Fibroblast of mammary gland (primary cell): ENCODE data around the gene CRELD1.

Experiments
- DNase-seq: peaks from one replicate; pipeline ENCODE4 v3.0.0-alpha.2; 2010; ENCODE audit warnings: low read depth
- H3K4me3 ChIP-seq: 2 replicates; pipeline ENCODE4 v1.5.1; 2011; ENCODE audit warnings: low read depth, mild to moderate bottlenecking, low read length, moderate library complexity; ENCODE audit not compliant: control insufficient read depth
- CTCF ChIP-seq: conservative IDR thresholded peaks from 2 replicates; pipeline ENCODE4 v1.5.1; 2011; ENCODE audit warnings: low read depth, low read length, inconsistent platforms; ENCODE audit not compliant: control insufficient read depth, insufficient read depth

The CRELD1 gene

GRCh38 chr3:9978710-9979305 lies 45.2 kb downstream of the CRELD1 start:
- DNase-seq: no peak
- no peak overlapping the region for H3K4me3 ChIP-seq
- TF ChIP-seq CTCF: no peak

- no peak for DNase-seq
- TF ChIP-seq CTCF: no peak
- no peak overlapping the region for H3K4me3 ChIP-seq
Observed at GRCh38 chr3:9980251-9980650, 46.6 kb downstream of the CRELD1 start.

GRCh38 chr3:9986230-9986725 lies 52.6 kb downstream of the CRELD1 start:
- peak overlapping the region; percentile 99 for H3K4me3 ChIP-seq
- TF ChIP-seq CTCF: no peak

GRCh38 chr3:9994086-9994844 lies 60.6 kb downstream of the CRELD1 start:
- H3K4me3 ChIP-seq: no peak overlapping the region
- no peak for TF ChIP-seq CTCF
- peak; percentile 86 for DNase-seq

More at GRCh38 chr3:9986230-9986725, 52.6 kb downstream of the CRELD1 start:
- no peak for DNase-seq
